NCI-H1092 treated with DMSO at 0.1 percent for 48 hours (cell line): ENCODE measurements around the gene FYTTD1.

Experiments used
- DNase-seq: peaks from one replicate; lab custom pipeline; 2025; lab: John Stamatoyannopoulos, UW

FYTTD1 gene

GRCh38 chr3:197737319-197737649 is 12.4 kb upstream of the FYTTD1 start:
- DNase-seq, result no peak

GRCh38 chr3:197737749-197738462 is 11.8 kb upstream of the FYTTD1 start:
- no peak for DNase-seq

GRCh38 chr3:197742787-197743186 is 6.9 kb upstream of the FYTTD1 start:
- no peak for DNase-seq

GRCh38 chr3:197746209-197746608 is 3.5 kb upstream of the FYTTD1 start:
- DNase-seq, result no peak

GRCh38 chr3:197746801-197747237 is 2.9 kb upstream of the FYTTD1 start:
- DNase-seq, result peak; percentile 5

GRCh38 chr3:197748597-197749314 is 927 bp upstream of the FYTTD1 start:
- DNase-seq, result no peak

- no peak for DNase-seq
These were observed 425 bp upstream of the FYTTD1 start for GRCh38 chr3:197749315-197749600.

- DNase-seq, result peak; percentile 54
These were observed 731 bp downstream of the FYTTD1 start for GRCh38 chr3:197750396-197750831.

- no peak for DNase-seq
These were observed 1.4 kb downstream of the FYTTD1 start for GRCh38 chr3:197750858-197751737.

- no peak for DNase-seq
These were observed 2.4 kb downstream of the FYTTD1 start for GRCh38 chr3:197752107-197752506.

- DNase-seq, result no peak
These were observed 3.6 kb downstream of the FYTTD1 start for GRCh38 chr3:197753263-197753662.

GRCh38 chr3:197756704-197757103 is 7.0 kb downstream of the FYTTD1 start:
- no peak for DNase-seq

- DNase-seq, result no peak
These were observed 8.8 kb downstream of the FYTTD1 start for GRCh38 chr3:197758512-197758911.

- DNase-seq, result no peak
These were observed 12.1 kb downstream of the FYTTD1 start for GRCh38 chr3:197761784-197762183.

GRCh38 chr3:197775317-197775716 is 25.6 kb downstream of the FYTTD1 start:
- DNase-seq, result no peak

- no peak for DNase-seq
These were observed 32.5 kb downstream of the FYTTD1 start for GRCh38 chr3:197782230-197782629.

GRCh38 chr3:197784019-197784585 is 34.4 kb downstream of the FYTTD1 start:
- no peak for DNase-seq

GRCh38 chr3:197787412-197787811 is 37.7 kb downstream of the FYTTD1 start:
- no peak for DNase-seq

- DNase-seq, result no peak
These were observed 39.6 kb downstream of the FYTTD1 start for GRCh38 chr3:197789309-197789708.

- DNase-seq, result no peak
These were observed 40.4 kb downstream of the FYTTD1 start for GRCh38 chr3:197790033-197790432.

- peak; percentile 77 for DNase-seq
These were observed 41.6 kb downstream of the FYTTD1 start, which contains the start of gene LRCH3 for GRCh38 chr3:197791113-197791891. Gene LRCH3, plus strand, starts transcription at chr3:197791254. Its CDS starts 25 bp downstream, at chr3:197791279.
